HG02678 (cell line): ENCODE results near the gene CIDEA.

Experiments
- ATAC-seq: cut with Tn5 transposase; IDR thresholded peaks from one replicate; pipeline ENCODE4 v1.9.1; 2021; ENCODE audit warnings: mild to moderate bottlenecking, moderate library complexity; ENCODE audit not compliant: unreplicated experiment

The CIDEA gene

GRCh38 chr18:12271376-12272235 is 17.4 kb downstream of the CIDEA start:
- ATAC-seq: peak; percentile 76

DNA sequence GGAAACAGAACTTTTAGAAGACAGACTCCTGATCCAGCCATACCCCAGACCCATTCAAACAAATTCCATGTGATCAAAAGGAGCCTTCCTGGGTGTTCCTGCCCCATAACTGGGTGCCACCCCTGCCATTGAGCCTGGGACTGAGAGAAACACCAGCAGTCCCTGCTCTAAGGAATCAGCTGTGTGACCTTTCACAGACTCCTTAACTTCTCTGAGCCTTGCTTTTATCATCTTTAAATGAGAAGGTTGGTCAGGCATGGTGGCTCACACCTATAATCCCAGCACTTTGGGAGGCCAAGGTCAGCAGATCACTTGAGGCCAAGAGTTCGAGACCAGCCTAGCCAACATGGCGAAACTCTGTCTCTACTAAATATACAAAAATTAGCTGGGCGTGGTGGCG is 20.6 kb downstream of the CIDEA start:
- no peak for ATAC-seq

- no peak for ATAC-seq
These were observed 22.8 kb downstream of the CIDEA start for GRCh38 chr18:12276736-12277554.

GRCh38 chr18:12278215-12278671 is 24.1 kb downstream of the CIDEA start:
- no peak for ATAC-seq

DNA sequence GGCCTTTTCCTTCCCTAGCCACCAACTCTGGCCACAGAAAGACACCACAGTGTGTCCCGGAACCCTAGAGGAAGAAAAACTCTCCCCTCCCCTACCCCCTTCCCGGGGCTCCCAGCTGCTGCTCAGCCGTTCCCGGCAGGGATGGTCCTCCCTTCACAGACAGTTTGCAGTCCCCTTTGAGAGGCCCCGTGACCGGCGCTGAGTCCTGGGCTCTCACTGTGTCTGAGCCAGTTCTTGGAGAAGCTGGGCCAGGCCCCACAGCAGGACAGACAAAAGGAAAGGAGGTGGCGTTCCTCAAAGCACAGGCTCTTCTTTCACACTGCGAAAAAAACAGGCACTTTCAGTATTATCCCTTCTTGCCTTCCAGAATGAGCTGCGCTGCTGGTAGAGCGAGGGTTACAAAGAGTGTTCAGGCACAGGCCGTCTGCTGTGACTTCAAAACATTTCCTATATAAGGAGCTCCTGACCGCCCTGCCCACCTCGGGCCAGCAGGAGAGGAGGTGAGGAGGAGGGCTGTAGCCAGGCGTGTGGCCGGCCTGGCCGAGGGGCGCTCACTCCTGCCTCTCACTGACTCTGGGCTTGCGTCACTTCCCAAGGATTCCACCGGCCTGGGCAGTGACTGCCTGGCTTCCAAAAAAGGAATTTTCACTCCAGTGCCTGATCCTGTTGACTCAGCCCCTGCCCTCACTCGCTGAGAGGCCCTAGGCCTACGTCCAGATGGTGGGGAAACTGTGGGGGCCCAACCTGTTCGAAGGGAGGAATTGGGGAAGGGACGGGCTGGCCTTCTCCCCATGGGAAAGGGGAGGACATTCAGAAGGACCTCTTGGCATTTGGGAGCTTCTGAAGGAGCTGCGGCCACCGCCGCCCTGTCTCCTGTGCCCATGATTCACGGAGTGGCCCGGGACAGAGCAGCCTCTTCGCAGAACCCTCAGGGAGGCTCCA is 24.9 kb downstream of the CIDEA start:
- no peak for ATAC-seq

DNA sequence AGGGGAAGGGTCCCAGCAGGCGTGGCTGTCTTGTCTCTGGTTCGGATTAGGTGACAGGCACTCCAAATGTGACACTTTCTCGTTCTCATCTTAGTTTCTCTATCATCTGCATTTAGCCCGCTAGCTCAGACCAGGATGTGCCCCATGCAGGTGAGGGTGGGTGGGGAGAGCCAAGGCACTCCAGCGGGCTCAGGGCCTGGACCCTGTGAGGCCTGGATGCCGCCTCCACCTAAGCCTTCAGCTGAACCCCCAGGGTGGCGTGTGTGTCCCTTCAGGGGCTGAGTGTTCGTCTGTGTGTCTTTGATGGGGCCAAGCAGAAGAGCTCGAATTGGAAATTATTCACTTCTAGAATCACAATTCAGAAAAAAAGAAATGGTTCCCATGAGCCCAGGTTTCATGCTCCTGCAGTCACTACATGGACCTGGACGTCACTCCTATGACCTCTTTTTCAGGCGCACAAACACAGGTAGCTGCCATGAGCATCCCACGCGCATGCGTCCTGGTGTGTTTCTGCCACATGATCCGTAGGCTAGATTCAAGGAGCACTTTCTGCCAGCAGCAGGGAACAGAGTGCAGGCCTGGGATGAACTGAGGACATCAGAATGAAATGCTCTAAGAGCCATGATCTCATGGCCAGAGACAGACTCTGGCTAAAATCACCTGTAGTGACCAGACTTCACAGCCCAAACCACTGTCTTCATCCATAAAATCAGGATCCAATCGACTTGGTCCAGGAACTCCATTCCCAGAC is 25.8 kb downstream of the CIDEA start:
- ATAC-seq: no peak

DNA sequence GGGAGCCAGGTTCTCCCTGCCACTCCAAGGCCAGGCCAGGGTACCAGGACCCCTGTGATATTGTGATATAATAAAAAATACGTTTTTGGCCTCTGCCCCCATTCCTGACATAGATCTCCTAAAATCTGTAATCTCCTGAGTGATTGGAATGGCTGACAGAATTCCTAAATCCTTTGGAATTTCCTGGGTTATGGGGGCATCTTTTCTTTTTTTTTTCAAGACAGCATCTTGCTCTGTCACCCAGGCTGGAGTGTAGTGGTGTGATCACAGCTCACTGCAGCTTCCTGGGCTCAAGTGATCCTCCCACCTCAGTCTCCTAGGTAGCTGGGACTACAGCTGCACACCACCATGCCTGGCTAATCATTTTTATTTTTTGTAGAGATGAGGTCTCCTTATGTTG is 27.7 kb downstream of the CIDEA start:
- ATAC-seq: no peak

DNA sequence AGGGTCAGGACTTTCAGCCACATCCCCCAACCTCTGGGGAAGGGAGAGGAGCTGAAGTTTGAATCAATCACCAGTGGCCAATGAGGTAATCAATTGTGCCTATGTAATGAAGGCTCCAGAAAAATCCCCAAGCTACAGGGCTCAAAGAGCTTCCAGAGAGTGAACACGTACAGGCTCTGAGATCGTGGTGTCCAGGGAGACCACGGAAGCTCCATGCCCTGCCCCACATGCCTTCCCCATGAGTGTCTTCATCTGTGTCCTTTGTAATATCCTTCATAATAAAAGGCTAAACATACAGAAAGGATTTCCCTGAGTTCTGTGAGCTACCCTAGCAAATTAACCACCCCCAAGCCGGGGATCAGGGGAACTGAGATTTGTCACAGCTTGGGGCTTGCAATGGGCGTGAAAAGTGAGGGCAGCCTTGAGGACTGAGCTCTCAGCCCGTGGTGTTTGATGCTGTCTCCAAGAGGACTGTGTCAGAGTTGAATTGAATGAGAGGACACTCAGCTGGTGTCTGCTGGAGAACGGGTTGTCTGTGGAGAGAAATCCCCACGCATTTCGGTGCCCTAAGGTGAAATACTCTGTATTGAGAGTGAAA is 28.4 kb downstream of the CIDEA start:
- no peak for ATAC-seq

GRCh38 chr18:12283256-12283655 is 29.1 kb downstream of the CIDEA start:
- no peak for ATAC-seq

- no peak for ATAC-seq
These were observed 29.5 kb downstream of the CIDEA start for GRCh38 chr18:12283666-12284065.

DNA sequence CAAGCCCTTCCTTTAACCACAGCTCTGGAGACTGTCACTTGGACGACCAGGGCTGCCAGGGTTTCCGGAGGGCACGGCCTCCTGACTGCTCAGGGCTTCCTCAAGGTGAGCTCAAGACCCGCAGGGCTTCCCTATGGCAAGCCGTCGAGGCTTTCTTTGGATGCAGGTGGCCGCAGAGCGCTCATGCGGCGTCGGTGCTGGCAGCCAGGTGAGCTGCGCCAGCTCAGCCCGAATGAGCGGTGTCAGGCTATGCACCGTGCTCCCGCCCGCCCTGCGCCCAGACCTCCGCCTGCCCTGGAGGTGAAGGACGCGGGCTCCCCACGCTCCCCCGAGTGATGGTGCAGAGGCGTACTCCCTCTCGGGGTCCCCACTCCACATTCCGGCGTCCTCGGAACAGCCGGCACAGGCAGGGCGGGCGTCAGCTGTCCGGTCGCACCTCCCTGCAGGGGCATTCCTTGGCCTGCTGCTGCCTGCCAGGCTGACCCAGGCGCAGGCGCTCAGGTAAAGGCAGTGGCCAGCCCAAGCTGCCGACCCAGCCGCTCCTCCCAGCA is 33.0 kb downstream of the CIDEA start:
- no peak for ATAC-seq

- no peak for ATAC-seq
These were observed 33.7 kb downstream of the CIDEA start for GRCh38 chr18:12287684-12288402.

GRCh38 chr18:12288403-12288755 is 34.2 kb downstream of the CIDEA start:
- ATAC-seq: no peak

GRCh38 chr18:12290086-12290485 is 35.9 kb downstream of the CIDEA start:
- ATAC-seq: no peak

- ATAC-seq: no peak
These were observed 37.0 kb downstream of the CIDEA start for GRCh38 chr18:12291161-12291560.

GRCh38 chr18:12291690-12292089 is 37.5 kb downstream of the CIDEA start:
- no peak for ATAC-seq

DNA sequence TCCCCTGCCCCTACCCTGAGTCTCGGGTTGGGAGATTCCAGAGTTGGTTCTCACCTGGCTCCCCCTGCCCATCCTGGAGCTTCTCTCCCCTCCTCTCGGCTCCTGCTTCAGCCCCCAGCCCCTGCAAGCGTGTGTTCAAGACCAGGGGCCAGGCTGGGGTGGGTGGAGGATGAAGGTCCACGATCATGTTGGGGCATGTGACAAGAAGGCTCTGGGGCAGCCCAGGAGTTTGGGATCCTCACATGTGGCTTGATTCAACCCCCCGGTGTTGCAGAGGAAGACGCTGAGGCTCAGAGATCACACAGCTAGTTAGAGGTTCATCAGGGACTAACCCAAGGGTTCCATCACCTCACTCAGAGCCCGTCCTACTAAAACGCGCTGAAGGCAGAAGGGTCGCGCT is 39.7 kb downstream of the CIDEA start:
- no peak for ATAC-seq

- no peak for ATAC-seq
These were observed 41.4 kb downstream of the CIDEA start for GRCh38 chr18:12295389-12296086.
